Stomach (tissue), 9 donors: ENCODE data around the gene TTC34. TPM values are rescaled to one million over a fixed set of nuclear protein-coding genes. Genes with fewer than 3 reads are reported as not detected.
A peak's percentile ranks its signal among the peaks of the same experiment; 100 is the strongest.

Experiments used
- DNase-seq, 2 donors: peaks; one replicate each; pipeline versions ENCODE4 v3.0.0 to v3.0.0-alpha.2; 2013 to 2019
- H3K27ac ChIP-seq, 5 donors: fragments of 200-600 bp in 4 of 5; sonication (generic) in 4 of 5; one replicate each; pipeline ENCODE4 v1.5.1; 2013 to 2019; ENCODE audit warnings: mild to moderate bottlenecking in 1 of 5, moderate library complexity in 1 of 5
- H3K27me3 ChIP-seq, 3 donors: fragments of 200-600 bp; sonication (generic); one replicate each; pipeline ENCODE4 v1.5.1; 2017 to 2019; ENCODE audit warnings: mixed run types in 1 of 3
- H3K36me3 ChIP-seq, 4 donors: fragments of 200-600 bp; sonication (generic); 1 replicate in 3 of 4; 2 replicates in 1 of 4; pipeline ENCODE4 v1.5.1; 2016 to 2019
- H3K4me1 ChIP-seq, 4 donors: fragments of 200-600 bp; sonication (generic); one replicate each; pipeline ENCODE4 v1.5.1; 2016 to 2019
- H3K4me3 ChIP-seq, 4 donors: fragments of 200-600 bp; sonication (generic) in 3 of 4; one replicate each; pipeline ENCODE4 v1.5.1; 2016 to 2019; ENCODE audit warnings: mild to moderate bottlenecking in 1 of 4
- H3K9me3 ChIP-seq, 4 donors: fragments of 200-600 bp; sonication (generic); one replicate each; pipeline ENCODE4 v1.5.1; 2016 to 2019
- EP300 ChIP-seq: sonication (generic); formaldehyde crosslinking; IDR thresholded peaks from one replicate; pipeline ENCODE4 v1.6.1; 2017; ENCODE audit warnings: antibody characterized with exemption
- POLR2A ChIP-seq, 4 donors: fragments of 450-650 bp; IDR thresholded peaks; one replicate each; pipeline ENCODE4 v1.6.1; 2016; ENCODE audit warnings: antibody characterized with exemption in 4 of 4, control low read depth in 2 of 4, mild to moderate bottlenecking in 1 of 4, moderate library complexity in 1 of 4
- POLR2AphosphoS5 ChIP-seq, 3 donors: sonication (generic); formaldehyde crosslinking; IDR thresholded peaks; one replicate each; pipeline ENCODE4 v1.6.1; 2016; ENCODE audit warnings: antibody characterized with exemption in 3 of 3
- WGBS, 5 donors: extraction: QIAGEN DNeasy Blood & Tissue Kit in 3 of 5; methylation state at CpG; one replicate each; pipeline versions ENCODE4 v1.1.5 to v1.1.7; 2013 to 2018; 5-methylcytosine and 5-hydroxymethylcytosine counted together
- intact Hi-C: fragments of 100-400 bp; cut with DNase I; formaldehyde crosslinking; loops from one replicate; pipeline ENCODE4 v1.15.1; 2023; ENCODE audit warnings: low total_unique reads
- polyA plus RNA-seq, 3 donors: library from polyadenylated mRNA; stranded (reverse); fragments of 200-250 nt; gene quantifications; one replicate each; pipeline ENCODE4 v1.2.3, GENCODE V29; 2013
- total RNA-seq, 5 donors: library from RNA; depleted of rRNA; stranded (reverse); fragments of >200 nt; gene quantifications; one replicate each; pipeline versions ENCODE4 v1.1.0 to v1.2.3, GENCODE V29; 2014 to 2016
- TF ChIP-seq, protein P1 (sequence below), 7 experiments: fragments of 450-650 bp in 4 of 7; fragments of 200-600 bp in 3 of 7; sonication (generic) in 3 of 7; IDR thresholded peaks; one replicate each; pipeline ENCODE4 v1.5.1; 2016 to 2019; ENCODE audit warnings: antibody characterized with exemption in 7 of 7, control low read depth in 2 of 7, mild to moderate bottlenecking in 1 of 7
- donor health status: healthy with polysubstance abuse.
- donor health status: Bipolar disorder and iron deficiency.
- donor health status: healthy.

Gene TTC34
- total and polyA plus RNA-seq, 8 donors, result 0.06 to 1.3 (median 0.33) TPM; not detected in 2

DNA sequence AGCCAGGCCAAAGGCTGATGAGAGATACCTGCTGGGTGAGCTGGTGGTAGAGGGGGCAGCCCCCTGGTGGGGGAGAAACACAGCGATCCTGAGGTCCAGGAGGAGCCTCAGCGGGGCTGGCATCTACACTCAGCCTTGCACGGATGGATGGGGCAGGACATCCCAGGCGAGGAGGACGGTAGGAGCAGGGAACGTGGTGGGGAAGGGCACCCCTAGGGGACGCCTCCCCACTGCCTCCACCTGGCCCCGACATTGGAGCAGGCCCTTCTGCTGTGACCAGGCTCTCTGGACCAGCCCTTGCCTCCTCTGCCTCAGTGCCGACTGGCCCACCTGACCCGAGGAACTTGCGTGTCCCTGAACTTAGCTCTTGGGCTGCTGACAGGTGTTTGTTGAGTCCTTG, 162.3 kb downstream of the TTC34 start:
- peak in 1 of 2 donors; percentile 20 for DNase-seq
- Histone ChIP-seq H3K9me3 (peaks cover 0 to 10% (median 9%) of the 10 kb centered on the region in 4 donors), H3K4me3 (no peak overlapping the region), H3K27me3 (peaks cover under 1 to 31% (median 11%) of the 10 kb centered on the region in 3 donors), H3K36me3 (no peaks in the 10 kb centered on the region), H3K4me1 (peaks cover 17 to 28% (median 26%) of the 10 kb centered on the region in 4 donors), H3K27ac (no peak overlapping the region)
- WGBS, 5 donors, result 43 to 59% (median 45%) methylated on average over 9 to 11 of the region's 11 CpGs
- TF ChIP-seq POLR2A (IDR thresholded peaks at IDR 0.05), result no peak
- TF ChIP-seq EP300, result no peak
- TF ChIP-seq POLR2AphosphoS5 (IDR thresholded peaks at IDR 0.05), result no peak
- TF ChIP-seq, protein P1, sequence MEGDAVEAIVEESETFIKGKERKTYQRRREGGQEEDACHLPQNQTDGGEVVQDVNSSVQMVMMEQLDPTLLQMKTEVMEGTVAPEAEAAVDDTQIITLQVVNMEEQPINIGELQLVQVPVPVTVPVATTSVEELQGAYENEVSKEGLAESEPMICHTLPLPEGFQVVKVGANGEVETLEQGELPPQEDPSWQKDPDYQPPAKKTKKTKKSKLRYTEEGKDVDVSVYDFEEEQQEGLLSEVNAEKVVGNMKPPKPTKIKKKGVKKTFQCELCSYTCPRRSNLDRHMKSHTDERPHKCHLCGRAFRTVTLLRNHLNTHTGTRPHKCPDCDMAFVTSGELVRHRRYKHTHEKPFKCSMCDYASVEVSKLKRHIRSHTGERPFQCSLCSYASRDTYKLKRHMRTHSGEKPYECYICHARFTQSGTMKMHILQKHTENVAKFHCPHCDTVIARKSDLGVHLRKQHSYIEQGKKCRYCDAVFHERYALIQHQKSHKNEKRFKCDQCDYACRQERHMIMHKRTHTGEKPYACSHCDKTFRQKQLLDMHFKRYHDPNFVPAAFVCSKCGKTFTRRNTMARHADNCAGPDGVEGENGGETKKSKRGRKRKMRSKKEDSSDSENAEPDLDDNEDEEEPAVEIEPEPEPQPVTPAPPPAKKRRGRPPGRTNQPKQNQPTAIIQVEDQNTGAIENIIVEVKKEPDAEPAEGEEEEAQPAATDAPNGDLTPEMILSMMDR (IDR thresholded peaks at IDR 0.05), result no peak
- intact Hi-C loops, result no loop called here

DNA sequence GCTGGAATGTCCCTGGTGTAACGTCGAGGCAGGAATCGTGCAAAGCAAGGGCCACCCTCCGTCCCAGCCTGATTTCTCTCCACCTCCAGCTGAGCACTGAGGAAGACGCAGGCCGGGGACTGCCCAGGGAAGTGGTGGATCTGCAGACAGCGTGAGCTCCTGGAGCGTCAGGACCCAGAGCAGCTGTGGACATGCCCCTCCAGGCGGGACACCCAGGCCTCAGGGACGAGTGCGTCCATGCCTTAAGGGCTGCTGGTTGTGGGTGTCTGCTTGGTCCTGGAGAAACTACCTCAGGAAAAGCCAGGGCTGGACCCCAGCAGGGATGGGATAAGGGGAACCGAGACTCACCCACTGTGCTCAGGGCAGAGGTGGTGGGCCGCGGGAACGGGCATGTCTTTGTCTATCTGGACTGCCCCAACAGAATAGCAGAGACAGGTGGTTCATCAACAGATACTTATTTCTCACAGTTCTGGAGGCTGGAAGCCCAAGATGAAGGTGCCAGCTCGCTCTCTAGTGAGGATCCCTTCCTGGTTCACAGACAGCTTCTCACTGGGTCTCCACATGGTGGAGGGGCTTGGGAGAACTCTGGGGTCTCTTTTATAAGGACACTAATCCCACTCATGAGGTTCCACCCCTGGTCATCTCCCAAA, 162.9 kb downstream of the TTC34 start:
- Histone ChIP-seq H3K36me3 (no peaks in the 10 kb centered on the region), H3K27ac (no peak overlapping the region), H3K4me3 (no peak overlapping the region), H3K9me3 (peaks cover 0 to 10% (median 9%) of the 10 kb centered on the region in 4 donors), H3K27me3 (peaks cover 7 to 37% (median 17%) of the 10 kb centered on the region in 3 donors), H3K4me1 (peaks cover 15 to 27% (median 23%) of the 10 kb centered on the region in 4 donors)
- no peak for DNase-seq
- TF ChIP-seq POLR2AphosphoS5 (IDR thresholded peaks at IDR 0.05) (no peak), POLR2A (IDR thresholded peaks at IDR 0.05) (no peak), EP300 (no peak)
- TF ChIP-seq, protein P1 (IDR thresholded peaks at IDR 0.05), result no peak
- intact Hi-C loops, result no loop called here
- 74 to 83% (median 77%) methylated on average over 14 to 16 of the region's 16 CpGs for whole genome bisulfite sequencing, 5 donors

DNA sequence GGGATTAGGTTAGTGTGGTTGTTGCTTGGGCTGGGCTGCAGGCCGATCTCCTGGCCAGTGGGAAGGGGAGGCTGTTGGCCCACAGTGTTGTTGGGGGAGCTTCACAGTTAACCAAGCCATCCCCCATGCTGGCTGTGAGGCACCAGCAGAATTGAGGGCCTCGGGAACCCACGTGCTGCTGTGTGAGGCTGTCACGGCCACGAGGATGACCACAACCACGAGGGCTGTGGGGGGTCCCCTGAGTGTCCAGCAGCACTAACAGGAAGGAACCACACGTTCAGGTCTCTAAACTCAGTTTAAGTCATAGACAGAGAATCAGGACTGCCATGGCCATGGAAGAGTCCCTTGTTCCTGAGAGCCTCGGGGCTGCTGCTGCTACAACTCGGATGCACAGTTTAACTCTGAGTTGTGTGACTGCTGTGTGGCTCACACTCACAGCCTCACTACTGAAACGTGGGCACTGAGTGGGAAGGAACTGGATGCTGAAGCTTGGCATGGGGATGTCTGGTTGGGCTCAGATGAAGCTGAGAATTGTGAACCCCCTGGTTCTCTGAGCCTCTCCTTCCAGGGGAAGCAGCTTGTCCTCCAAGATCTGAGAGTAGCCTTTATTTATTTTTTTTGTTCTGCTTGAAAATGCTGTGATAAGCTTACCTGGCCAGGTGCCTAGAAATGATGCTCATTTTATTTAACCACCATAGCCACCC, 163.9 kb downstream of the TTC34 start:
- Histone ChIP-seq H3K27ac (no peak overlapping the region), H3K4me1 (peaks cover 12 to 21% (median 18%) of the 10 kb centered on the region in 4 donors), H3K4me3 (no peak overlapping the region), H3K36me3 (no peaks in the 10 kb centered on the region), H3K27me3 (peaks cover 8 to 47% (median 27%) of the 10 kb centered on the region in 3 donors), H3K9me3 (peaks cover 0 to 10% (median 9%) of the 10 kb centered on the region in 4 donors)
- DNase-seq, result no peak
- TF ChIP-seq EP300, result no peak
- WGBS, 5 donors, result 61 to 77% (median 74%) methylated on average over 8 to 10 of the region's 10 CpGs
- intact Hi-C loops, result no loop called here

DNA sequence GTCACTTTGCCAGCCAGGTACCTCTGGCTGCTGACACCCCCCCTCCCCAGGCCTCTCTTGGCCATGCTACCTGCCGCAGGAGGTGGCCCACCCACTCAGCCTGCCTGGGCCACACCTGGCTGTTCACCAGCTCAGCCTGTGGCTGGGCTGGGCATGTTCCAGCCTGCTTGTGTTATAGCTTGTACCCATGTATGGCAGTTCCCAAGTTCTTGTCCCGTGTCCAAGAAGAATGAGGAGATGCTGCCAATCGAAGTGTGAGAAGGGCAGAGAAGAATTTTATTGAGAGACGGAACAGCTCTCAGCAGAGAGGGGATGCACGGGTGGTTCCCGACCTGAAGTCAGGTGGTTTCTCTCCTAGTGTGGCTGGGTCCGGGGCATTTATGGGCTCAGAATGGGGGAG, 164.8 kb downstream of the TTC34 start:
- H3K27me3 ChIP-seq, result peaks cover 12 to 56% (median 29%) of the 10 kb centered on the region in 3 donors
- no peak overlapping the region for H3K4me3 ChIP-seq
- no peak for DNase-seq
- intact Hi-C loops, result no loop called here
- H3K36me3 ChIP-seq, result no peaks in the 10 kb centered on the region
- no peak overlapping the region for H3K27ac ChIP-seq
- H3K4me1 ChIP-seq, result peaks cover 4 to 14% (median 9%) of the 10 kb centered on the region in 4 donors
- H3K9me3 ChIP-seq, result peaks cover 0 to 10% (median 9%) of the 10 kb centered on the region in 4 donors
- TF ChIP-seq POLR2A (IDR thresholded peaks at IDR 0.05) (no peak), POLR2AphosphoS5 (IDR thresholded peaks at IDR 0.05) (no peak), EP300 (no peak)
- TF ChIP-seq, protein P1 (IDR thresholded peaks at IDR 0.05), result no peak
- 86 to 94% (median 92%) methylated on average over 6 to 7 of the region's 7 CpGs for WGBS, 5 donors
